Inferior parietal cortex (tissue), 1 donor: ENCODE results near the gene SNTB2.

ENCODE experiments used
- DNase-seq: peaks from one replicate; pipeline ENCODE4 v3.0.0-alpha.2; 2016; ENCODE audit errors: extremely low spot score

Gene SNTB2

GRCh38 chr16:69318911-69319289 lies 131.9 kb downstream of the SNTB2 start:
- DNase-seq: no peak

- DNase-seq: no peak
Measured at GRCh38 chr16:69319381-69319780, 132.4 kb downstream of the SNTB2 start.

DNA sequence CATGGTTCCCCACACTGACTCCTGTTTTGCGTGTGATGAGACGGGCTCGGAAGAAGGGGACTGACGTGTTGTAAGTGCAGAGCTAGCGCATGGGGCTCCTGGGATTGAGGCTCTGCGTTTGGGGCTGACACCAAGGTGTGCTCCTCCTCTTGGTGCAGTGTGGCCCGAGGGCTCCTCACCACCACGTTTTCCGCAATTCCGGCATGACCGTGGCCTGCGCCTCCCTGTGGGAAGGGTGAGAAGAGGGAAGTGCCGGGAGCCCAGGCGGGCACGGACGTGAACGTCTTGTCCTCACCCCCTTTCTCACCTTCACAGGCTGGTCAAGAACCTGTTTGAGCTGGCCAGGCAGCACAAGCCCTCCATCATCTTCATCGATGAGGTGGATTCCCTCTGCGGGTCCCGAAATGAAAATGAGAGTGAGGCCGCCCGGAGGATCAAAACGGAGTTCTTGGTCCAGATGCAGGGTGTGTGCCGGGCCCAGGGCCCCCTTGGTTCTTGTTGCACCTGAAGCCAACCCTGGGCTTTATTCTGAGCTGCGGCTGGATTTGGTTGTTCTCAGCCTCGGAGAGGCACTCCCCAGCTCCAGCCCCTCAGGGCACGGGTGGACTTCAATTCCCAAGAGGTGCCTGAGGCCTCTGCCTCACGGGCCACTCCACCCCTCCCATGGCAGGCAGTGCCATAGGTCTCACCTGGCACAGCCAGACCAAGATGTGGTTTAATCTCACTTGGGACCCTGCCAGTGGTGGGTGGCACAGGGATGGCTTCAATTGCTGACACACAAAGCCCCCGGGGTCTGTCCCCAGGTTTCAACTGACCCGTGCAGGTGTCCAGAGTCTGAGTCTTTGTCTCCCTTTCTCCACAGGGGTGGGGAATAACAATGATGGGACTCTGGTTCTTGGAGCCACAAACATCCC lies 133.1 kb downstream of the SNTB2 start:
- no peak for DNase-seq

- DNase-seq: no peak
Measured at GRCh38 chr16:69320740-69321073, 133.7 kb downstream of the SNTB2 start.

DNA sequence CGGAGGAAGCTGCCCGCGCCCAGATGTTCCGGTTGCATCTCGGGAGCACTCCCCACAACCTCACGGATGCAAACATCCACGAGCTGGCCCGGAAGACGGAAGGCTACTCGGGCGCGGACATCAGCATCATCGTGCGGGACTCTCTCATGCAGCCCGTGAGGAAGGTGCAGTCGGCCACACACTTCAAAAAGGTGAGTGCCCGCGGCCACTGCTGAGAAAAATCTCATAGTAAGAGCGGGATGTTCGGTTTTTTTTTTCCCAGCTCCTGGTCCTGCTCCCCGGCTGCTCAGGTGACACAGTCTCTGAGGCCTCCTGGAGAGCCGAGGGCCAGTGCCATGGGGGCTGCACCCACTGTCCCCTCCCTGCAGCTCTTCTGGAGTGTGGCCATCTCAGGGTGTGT lies 134.1 kb downstream of the SNTB2 start:
- DNase-seq: no peak

DNA sequence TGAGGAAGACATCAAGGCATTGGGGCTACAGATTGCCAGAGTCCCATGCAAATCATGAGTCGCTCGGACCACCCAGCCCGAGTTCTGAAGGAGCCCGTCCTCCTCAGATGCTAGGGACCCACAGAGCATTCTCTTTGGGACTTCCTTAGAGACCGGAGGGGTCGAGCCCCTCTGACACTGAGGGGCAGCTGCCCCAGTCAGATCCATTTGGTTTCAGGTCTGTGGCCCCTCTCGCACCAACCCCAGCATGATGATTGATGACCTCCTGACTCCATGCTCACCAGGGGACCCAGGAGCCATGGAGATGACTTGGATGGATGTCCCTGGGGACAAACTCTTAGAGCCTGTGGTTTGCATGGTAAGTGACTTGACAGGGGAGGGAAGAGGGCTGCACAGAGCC lies 135.4 kb downstream of the SNTB2 start:
- no peak for DNase-seq

- DNase-seq: no peak
Measured at GRCh38 chr16:69323415-69323814, 136.5 kb downstream of the SNTB2 start.

DNA sequence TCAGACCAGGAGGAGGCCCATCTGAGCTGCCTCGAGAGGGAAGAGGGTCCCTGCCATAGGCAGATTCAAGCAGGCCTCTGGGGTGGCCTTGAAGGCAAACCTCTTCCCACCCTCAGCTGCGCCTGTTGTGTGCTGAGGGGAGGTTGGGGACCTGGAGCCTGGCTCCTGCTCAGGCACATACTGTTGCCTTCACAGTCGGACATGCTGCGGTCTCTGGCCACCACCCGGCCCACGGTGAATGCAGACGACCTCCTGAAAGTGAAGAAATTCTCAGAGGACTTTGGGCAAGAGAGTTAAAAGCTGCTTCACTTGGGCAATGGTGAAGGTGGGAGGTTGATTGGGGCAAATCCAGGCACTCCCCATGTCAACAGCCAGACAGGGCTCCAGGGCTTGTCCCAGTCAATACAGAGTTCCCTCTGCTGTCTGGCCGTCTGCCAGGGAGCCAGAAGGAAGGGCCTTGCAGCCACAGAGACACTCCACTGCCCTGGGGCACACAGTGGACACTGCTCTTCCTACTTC lies 137.1 kb downstream of the SNTB2 start:
- no peak for DNase-seq

DNA sequence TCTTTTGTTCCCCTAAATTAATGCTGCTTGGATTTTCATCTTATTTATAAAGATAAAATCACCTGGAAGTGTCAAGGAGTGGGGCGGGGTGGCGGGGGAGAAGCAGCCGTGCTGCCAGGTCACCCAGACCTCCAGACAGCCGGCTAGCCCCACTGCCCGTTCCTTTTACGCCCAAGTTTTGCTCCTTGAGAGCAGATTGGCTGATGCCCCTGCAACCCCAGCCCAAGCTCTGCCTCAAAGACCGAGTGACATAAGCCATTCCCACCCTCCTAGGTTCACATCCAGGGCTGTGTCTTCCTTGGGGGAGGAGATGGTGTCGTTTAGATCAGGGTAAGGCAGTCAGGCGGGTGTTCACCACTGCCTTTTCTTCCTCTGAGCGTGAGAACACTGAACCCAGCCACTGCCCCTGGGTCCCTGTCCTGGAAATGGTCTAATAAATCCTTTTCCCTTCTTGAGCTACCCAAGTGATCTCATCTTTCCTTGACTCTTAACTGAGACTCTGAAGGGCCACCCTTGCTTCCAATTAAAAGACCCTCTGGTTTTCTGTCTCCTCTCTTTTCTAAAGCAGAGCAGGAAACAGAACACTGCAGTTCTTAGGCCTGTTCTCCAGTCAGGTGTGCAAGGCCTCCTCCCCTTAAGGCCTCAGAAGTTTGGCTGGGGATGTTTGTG lies 137.8 kb downstream of the SNTB2 start:
- DNase-seq: no peak

DNA sequence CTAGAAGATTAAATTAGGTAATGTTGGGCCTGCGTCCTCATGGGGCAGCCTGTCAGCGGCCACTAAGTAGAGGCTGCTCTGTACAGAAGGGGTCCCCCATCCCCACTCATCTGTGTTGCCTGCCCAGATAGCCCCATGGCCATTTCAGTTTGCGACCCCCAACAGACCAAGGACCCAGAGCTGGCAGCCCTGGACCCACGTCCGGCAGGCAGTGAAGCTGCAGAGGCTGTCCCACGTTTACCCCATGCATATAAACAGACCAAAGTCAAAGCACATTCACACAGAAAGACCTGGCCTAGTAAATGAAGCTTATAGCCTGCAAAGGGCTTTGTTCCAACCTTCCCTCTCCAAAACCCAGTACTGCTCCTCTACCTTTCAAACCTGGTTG lies 138.8 kb downstream of the SNTB2 start:
- no peak for DNase-seq

DNA sequence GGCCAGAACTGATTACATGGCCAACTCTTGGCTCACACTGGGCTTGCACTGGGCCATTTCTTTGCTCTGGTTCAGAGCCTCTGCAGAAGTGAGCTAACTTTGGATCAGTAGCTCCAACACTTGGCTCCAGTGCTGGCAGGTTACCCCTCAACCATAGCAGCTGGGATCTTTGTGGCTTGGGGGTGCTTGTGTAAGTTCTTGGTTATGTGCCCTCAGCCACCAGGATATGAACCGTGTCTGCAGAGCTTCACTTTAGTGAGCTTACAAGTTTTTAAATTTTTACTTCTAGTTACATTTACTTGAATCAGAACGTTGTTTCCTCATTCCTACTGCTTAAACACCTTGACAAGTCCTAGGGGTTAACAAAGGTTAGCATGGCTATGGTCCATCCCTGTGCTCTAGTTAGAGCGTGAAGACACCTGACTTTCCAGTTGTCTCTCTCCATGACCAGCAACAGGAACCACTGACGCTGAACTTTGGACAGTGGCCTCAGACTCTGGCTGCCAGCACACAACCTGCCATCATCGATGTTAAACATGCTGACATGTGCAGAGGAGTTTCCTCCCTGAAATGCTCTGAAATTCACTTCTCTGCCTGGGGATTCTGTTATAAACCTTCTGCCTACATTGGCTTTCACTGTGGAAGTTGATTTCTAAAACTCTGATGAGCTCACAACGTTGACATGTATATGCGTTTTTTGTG lies 139.4 kb downstream of the SNTB2 start:
- no peak for DNase-seq

GRCh38 chr16:69327585-69328310 lies 140.8 kb downstream of the SNTB2 start:
- no peak for DNase-seq

DNA sequence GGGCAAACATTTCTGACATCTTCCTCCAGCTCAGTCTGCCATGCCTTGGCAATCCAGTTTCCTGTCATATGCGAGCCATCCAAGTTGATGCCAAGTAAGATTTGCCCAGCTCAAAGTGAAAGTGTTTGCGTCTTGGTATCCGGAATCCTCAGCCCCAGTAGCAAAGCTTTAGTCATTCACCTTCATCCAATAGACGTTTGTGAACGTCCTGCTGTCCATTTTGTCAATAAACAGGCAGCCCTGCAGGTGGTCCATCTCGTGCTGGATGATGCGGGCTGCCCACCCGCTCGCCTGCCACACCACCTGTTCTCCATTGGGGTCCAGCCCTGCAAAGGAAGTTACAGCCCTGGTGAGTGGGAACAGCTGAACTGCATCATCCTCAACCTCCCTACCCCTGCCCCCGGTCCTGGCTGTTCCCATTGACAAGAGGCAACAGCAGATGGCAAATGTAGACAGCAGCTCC lies 141.9 kb downstream of the SNTB2 start:
- no peak for DNase-seq

DNA sequence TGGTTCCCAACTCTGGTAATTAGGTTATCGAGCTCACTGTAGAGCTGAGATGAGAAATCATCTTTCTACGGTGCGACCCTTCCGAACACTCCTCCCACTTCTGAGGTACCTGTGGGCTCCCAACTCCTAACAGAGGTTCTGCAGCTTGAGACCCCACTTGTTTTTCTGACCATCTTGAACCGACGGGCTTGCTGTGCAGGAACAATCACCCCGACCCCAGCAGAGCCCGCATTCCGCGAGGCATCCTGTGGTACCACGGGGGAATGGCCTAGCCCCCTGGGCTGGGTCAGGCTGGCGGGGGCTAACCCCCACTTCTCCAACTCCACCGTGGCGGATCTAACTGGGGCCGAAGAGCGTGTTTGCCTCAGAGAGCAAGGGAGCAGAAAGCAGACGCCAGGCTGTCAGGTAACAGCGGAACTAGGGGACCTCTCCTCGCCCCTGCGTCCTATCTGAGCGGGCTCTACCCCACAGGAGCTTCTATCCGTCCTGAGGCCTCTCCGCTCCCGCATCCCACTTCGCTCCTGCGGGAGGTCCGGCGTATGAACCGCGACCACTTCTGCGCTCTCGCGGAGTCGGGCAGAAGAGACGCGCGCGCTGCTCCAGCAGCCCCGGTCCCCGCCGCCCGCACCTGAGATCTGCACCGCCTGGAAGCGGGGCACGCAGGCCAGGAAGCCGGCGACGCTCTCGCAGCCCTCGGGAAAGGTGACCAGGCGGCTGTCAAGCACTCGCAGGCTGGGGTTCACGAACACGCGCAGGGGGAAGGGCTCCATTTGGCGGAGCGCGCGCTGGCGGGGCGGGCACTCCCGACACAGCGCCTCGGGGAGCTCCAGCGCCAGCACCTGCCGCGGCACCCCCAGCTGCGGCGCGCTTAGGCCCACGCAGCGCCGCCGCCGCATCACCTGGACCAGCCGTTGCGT lies 142.7 kb downstream of the SNTB2 start:
- no peak for DNase-seq

DNA sequence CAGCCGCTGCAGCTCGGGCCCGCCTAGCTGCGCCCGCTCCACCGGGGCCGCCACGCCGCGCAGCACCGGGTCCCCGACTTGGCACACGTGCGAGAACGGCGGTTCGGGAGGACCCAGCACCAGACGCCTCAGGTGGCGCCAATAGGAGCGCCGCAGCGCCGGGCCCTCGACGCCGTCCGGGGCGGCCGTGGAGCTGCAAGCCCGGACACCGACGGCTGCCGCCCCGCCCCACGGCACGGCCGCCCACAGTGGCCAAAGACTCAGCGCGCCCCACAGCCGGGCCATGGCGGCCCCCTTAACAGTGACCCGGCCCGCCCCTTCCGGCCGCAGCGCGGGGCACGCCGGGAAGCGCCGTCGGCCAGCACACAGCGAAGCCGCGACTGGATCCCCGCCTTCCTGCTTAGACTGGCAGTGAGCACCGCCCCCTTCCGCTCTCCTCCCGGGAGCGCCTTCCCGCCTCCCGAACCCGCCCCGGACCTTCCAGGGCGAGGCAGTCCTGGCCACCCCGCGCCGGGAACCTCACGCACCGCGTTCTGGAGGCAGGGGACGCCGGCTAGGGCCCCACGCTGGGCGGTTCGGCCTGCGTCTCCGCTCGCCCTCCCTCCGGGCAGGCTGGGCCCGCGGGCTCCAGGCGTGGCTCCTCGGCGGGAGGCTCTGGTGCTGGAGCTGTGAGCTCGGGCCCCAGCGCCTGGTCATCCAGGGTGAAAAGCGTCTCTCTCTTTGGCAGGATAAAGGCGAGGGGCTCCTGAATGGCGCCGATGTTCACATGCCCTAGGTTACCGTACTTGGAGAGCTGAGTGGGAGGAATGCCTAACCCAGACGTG lies 143.5 kb downstream of the SNTB2 start, which contains the start of gene PDF:
Gene PDF, minus strand, starts transcription at position 303 of the 824 bp plus-strand sequence. Its CDS starts 18 bp downstream, at position 285.
- DNase-seq: peak; percentile 94

DNA sequence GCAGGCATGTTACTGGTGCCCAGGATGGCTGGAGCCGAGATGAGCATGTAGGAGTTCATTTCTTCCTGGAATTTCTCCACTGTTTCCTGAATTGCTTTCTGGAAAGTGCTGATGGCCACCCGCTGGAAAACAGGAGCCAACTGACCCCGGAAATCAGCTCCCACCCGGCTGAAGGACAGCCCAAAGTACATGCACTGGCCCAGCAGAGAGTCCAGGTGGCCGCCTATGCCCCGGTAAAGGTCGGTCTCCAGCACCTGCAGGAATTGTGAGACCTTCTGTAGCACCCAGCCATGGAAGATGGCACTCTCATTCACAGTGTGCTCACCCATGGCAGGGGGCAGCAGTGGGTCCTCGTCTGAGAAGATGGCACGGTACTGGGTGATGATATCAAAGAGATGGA lies 147.7 kb downstream of the SNTB2 start:
- no peak for DNase-seq

DNA sequence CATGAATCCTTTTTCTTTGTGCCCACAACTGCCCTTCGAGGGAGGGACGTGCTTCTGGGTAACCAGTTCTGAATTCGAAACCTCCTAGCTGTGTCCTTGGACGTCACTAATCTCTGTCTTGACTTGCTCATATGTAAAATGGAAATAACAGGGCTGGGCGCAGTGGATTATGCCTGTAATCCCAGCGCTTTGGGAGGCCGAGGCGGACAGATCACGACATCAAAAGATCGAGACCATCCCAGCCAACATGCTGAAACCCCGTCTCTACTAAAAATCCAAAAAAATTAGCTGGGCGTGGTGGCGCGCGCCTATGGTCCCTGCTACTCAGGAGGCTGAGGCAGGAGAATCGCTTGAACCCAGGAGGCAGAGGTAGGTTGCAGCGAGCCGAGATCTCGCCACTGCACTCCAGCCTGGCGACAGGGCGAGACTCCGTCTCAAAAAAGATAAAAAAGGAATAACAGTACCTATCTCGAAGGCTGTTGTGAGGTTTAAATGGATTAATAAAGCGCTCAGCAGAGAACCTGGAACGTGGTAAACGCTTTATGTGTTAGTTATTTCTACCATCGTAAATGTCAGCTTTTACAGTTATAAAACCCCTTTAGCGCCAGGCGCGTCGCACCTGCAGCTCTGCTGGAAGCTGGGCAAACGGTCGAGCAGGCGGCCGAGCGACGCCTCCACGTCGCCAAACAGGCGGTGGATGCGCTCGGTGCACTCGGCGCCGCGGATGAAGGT lies 151.8 kb downstream of the SNTB2 start:
- no peak for DNase-seq

- peak; percentile 98 for DNase-seq
Measured at GRCh38 chr16:69339289-69340094, 152.5 kb downstream of the SNTB2 start, which contains the start of the genes COG8 and NIP7. Gene COG8 (minus strand): TSS chr16:69339564. CDS start chr16:69339552, 12 bp downstream. Gene NIP7 (plus strand): TSS chr16:69339772. CDS start chr16:69339830, 58 bp downstream.
